ENCODE measurements around the gene CRTC2. TPM values are rescaled to one million over a fixed set of nuclear protein-coding genes. Genes with fewer than 3 reads are reported as not detected.

The CRTC2 gene
- total and polyA plus RNA-seq, 4 donors = 17.7 to 48.7 (median 42.6) TPM

- Histone ChIP-seq H3K36me3 (ENCODE audit: control insufficient read depth in 4 of 4, insufficient read depth in 4 of 4, low read length in 4 of 4) (peaks cover 15 to 73% (median 46%) of the 10 kb centered on the region in 4 donors), H3K9me3 (ENCODE audit: control insufficient read depth in 4 of 4, insufficient read depth in 3 of 4, low read length in 3 of 4) (no peaks in the 10 kb centered on the region), H3K27ac (ENCODE audit: low read depth in 1 of 2, low read length in 1 of 2) (no peak overlapping the region), H3K4me3 (no peak overlapping the region), H3K9ac (ENCODE audit: insufficient read depth in 1 of 2, low read length in 2 of 2) (no peak overlapping the region), H3K27me3 (ENCODE audit: control insufficient read depth in 3 of 3, insufficient read depth in 3 of 3, low read length in 2 of 3) (no peaks in the 10 kb centered on the region), H3K4me1 (ENCODE audit: control insufficient read depth in 5 of 5, insufficient read depth in 5 of 5, low read length in 5 of 5) (no peaks in the 10 kb centered on the region)
- 95 to 96% methylated on average over 9 of the region's 9 CpGs for WGBS, 2 donors
- no peak for TF ChIP-seq CTCF (IDR thresholded peaks at IDR 0.05; ENCODE audit: control extremely low read depth, extremely low read depth)
- DNase-seq = no peak
- no peak for ATAC-seq (ENCODE audit: insufficient read depth, low FRiP score)
These were observed 23.7 kb downstream of the CRTC2 start for GRCh38 chr1:153934746-153935145.

GRCh38 chr1:153933955-153934354 lies 24.5 kb downstream of the CRTC2 start:
- Histone ChIP-seq H3K27ac (ENCODE audit: low read depth in 1 of 2, low read length in 1 of 2) (no peak overlapping the region), H3K4me3 (no peak overlapping the region), H3K9ac (ENCODE audit: insufficient read depth in 1 of 2, low read length in 2 of 2) (no peak overlapping the region), H3K36me3 (ENCODE audit: control insufficient read depth in 4 of 4, insufficient read depth in 4 of 4, low read length in 4 of 4) (peaks cover 15 to 69% (median 44%) of the 10 kb centered on the region in 4 donors), H3K4me1 (ENCODE audit: control insufficient read depth in 5 of 5, insufficient read depth in 5 of 5, low read length in 5 of 5) (peaks cover 0 to 1% (median 0%) of the 10 kb centered on the region in 5 donors), H3K9me3 (ENCODE audit: control insufficient read depth in 4 of 4, insufficient read depth in 3 of 4, low read length in 3 of 4) (no peaks in the 10 kb centered on the region), H3K27me3 (ENCODE audit: control insufficient read depth in 3 of 3, insufficient read depth in 3 of 3, low read length in 2 of 3) (no peaks in the 10 kb centered on the region)
- WGBS, 2 donors = 97 to 98% methylated on average over 11 of the region's 11 CpGs
- no peak for DNase-seq
- no peak for TF ChIP-seq CTCF (IDR thresholded peaks at IDR 0.05; ENCODE audit: control extremely low read depth, extremely low read depth)
- no peak for ATAC-seq (ENCODE audit: insufficient read depth, low FRiP score)

- TF ChIP-seq CTCF (IDR thresholded peaks at IDR 0.05; ENCODE audit: control extremely low read depth, extremely low read depth) = no peak
- no peaks in the 10 kb centered on the region for H3K27me3 ChIP-seq (ENCODE audit: control insufficient read depth in 3 of 3, insufficient read depth in 3 of 3, low read length in 2 of 3)
- 93 to 95% methylated on average over 12 to 14 of the region's 14 CpGs for WGBS, 2 donors
- H3K4me1 ChIP-seq (ENCODE audit: control insufficient read depth in 5 of 5, insufficient read depth in 5 of 5, low read length in 5 of 5) = peaks cover 0 to 3% (median 0%) of the 10 kb centered on the region in 5 donors
- no peak for ATAC-seq (ENCODE audit: insufficient read depth, low FRiP score)
- no peaks in the 10 kb centered on the region for H3K9me3 ChIP-seq (ENCODE audit: control insufficient read depth in 4 of 4, insufficient read depth in 3 of 4, low read length in 3 of 4)
- no peak overlapping the region for H3K4me3 ChIP-seq
- H3K9ac ChIP-seq (ENCODE audit: insufficient read depth in 1 of 2, low read length in 2 of 2) = no peak overlapping the region
- no peak overlapping the region for H3K27ac ChIP-seq (ENCODE audit: low read depth in 1 of 2, low read length in 1 of 2)
- DNase-seq = no peak
- H3K36me3 ChIP-seq (ENCODE audit: control insufficient read depth in 4 of 4, insufficient read depth in 4 of 4, low read length in 4 of 4) = peaks cover 15 to 68% (median 44%) of the 10 kb centered on the region in 4 donors
These were observed 25.0 kb downstream of the CRTC2 start for GRCh38 chr1:153933430-153933829.

Data from lung (tissue), 12 donors.